HG02623 (cell line): ENCODE measurements around the gene GCA.

ENCODE experiments used
- ATAC-seq: cut with Tn5 transposase; IDR thresholded peaks from one replicate; pipeline ENCODE4 v1.9.1; 2021; ENCODE audit warnings: moderate library complexity; ENCODE audit not compliant: unreplicated experiment

GCA gene

GRCh38 chr2:162343824-162344616 is at the start of gene GCA:
TSS of gene GCA (plus strand) at chr2:162344132. CDS start at chr2:162344249, 117 bp downstream.
- ATAC-seq: peak; percentile 98

GRCh38 chr2:162295009-162295408 is 48.9 kb upstream of the GCA start:
- no peak for ATAC-seq

- peak; percentile 53 for ATAC-seq
These were observed 45.9 kb upstream of the GCA start for GRCh38 chr2:162297925-162298552.

- no peak for ATAC-seq
These were observed 45.1 kb upstream of the GCA start for GRCh38 chr2:162298669-162299335.

- no peak for ATAC-seq
These were observed 43.7 kb upstream of the GCA start for GRCh38 chr2:162300266-162300665.

GRCh38 chr2:162301151-162301804 is 42.7 kb upstream of the GCA start:
- peak; percentile 70 for ATAC-seq

- ATAC-seq: no peak
These were observed 42.1 kb upstream of the GCA start for GRCh38 chr2:162301877-162302276.

GRCh38 chr2:162305901-162306300 is 38.0 kb upstream of the GCA start:
- ATAC-seq: no peak

- no peak for ATAC-seq
These were observed 35.0 kb upstream of the GCA start for GRCh38 chr2:162308747-162309503.

- no peak for ATAC-seq
These were observed 31.1 kb upstream of the GCA start for GRCh38 chr2:162312853-162313252.

- ATAC-seq: no peak
These were observed 28.0 kb upstream of the GCA start for GRCh38 chr2:162315938-162316337.

GRCh38 chr2:162316590-162316989 is 27.3 kb upstream of the GCA start:
- ATAC-seq: no peak

GRCh38 chr2:162317058-162317742 is 26.7 kb upstream of the GCA start:
- ATAC-seq: no peak

- peak; percentile 5 for ATAC-seq
These were observed 26.0 kb upstream of the GCA start for GRCh38 chr2:162317861-162318327.

- ATAC-seq: peak; percentile 78
These were observed 25.4 kb upstream of the GCA start, which contains the start of gene IFIH1 for GRCh38 chr2:162318328-162319180. TSS of gene IFIH1 (minus strand) at chr2:162318684. CDS start at chr2:162318307, 377 bp downstream.

GRCh38 chr2:162320864-162321517 is 22.9 kb upstream of the GCA start:
- ATAC-seq: no peak

- no peak for ATAC-seq
These were observed 19.0 kb upstream of the GCA start for GRCh38 chr2:162324953-162325352.

- ATAC-seq: no peak
These were observed 16.7 kb upstream of the GCA start for GRCh38 chr2:162327134-162327769.
